ENCODE measurements around the gene HDAC7.

The HDAC7 gene

GRCh38 chr12:47787596-47788319, 31.9 kb downstream of the HDAC7 start:
- Histone ChIP-seq H3K4me1 (ENCODE audit: control insufficient read depth in 2 of 2, insufficient read depth in 2 of 2, low read length in 2 of 2) (peaks cover 0 to 2% of the 10 kb centered on the region in 2 donors), H3K36me3 (ENCODE audit: control insufficient read depth in 2 of 2, insufficient read depth in 2 of 2, low read length in 2 of 2) (peaks cover 54 to 78% of the 10 kb centered on the region in 2 donors), H3K9ac (ENCODE audit: low read depth in 1 of 2, low read length in 2 of 2) (no peak overlapping the region), H3K27me3 (ENCODE audit: control insufficient read depth in 2 of 2, insufficient read depth in 2 of 2, low read length in 2 of 2) (no peaks in the 10 kb centered on the region), H3K9me3 (ENCODE audit: control insufficient read depth in 2 of 2, low read length in 2 of 2) (no peaks in the 10 kb centered on the region), H3K27ac (ENCODE audit: low read depth in 2 of 2, low read length in 2 of 2) (no peak overlapping the region), H3K4me3 (ENCODE audit: low read length in 2 of 2) (no peak overlapping the region)

- H3K27ac ChIP-seq (ENCODE audit: low read depth in 2 of 2, low read length in 2 of 2), result no peak overlapping the region
- H3K36me3 ChIP-seq (ENCODE audit: control insufficient read depth in 2 of 2, insufficient read depth in 2 of 2, low read length in 2 of 2), result peaks cover 57 to 77% of the 10 kb centered on the region in 2 donors
- H3K4me3 ChIP-seq (ENCODE audit: low read length in 2 of 2), result no peak overlapping the region
- no peak overlapping the region for H3K9ac ChIP-seq (ENCODE audit: low read depth in 1 of 2, low read length in 2 of 2)
- no peaks in the 10 kb centered on the region for H3K27me3 ChIP-seq (ENCODE audit: control insufficient read depth in 2 of 2, insufficient read depth in 2 of 2, low read length in 2 of 2)
- peaks cover 0 to 2% of the 10 kb centered on the region in 2 donors for H3K4me1 ChIP-seq (ENCODE audit: control insufficient read depth in 2 of 2, insufficient read depth in 2 of 2, low read length in 2 of 2)
- H3K9me3 ChIP-seq (ENCODE audit: control insufficient read depth in 2 of 2, low read length in 2 of 2), result no peaks in the 10 kb centered on the region
Measured at GRCh38 chr12:47786662-47787280, 32.9 kb downstream of the HDAC7 start.

GRCh38 chr12:47785887-47786661, 33.6 kb downstream of the HDAC7 start:
- no peak overlapping the region for H3K9ac ChIP-seq (ENCODE audit: low read depth in 1 of 2, low read length in 2 of 2)
- peaks cover 52 to 73% of the 10 kb centered on the region in 2 donors for H3K36me3 ChIP-seq (ENCODE audit: control insufficient read depth in 2 of 2, insufficient read depth in 2 of 2, low read length in 2 of 2)
- H3K27ac ChIP-seq (ENCODE audit: low read depth in 2 of 2, low read length in 2 of 2), result no peak overlapping the region
- H3K4me3 ChIP-seq (ENCODE audit: low read length in 2 of 2), result no peak overlapping the region
- H3K4me1 ChIP-seq (ENCODE audit: control insufficient read depth in 2 of 2, insufficient read depth in 2 of 2, low read length in 2 of 2), result peaks cover 0 to 2% of the 10 kb centered on the region in 2 donors
- H3K9me3 ChIP-seq (ENCODE audit: control insufficient read depth in 2 of 2, low read length in 2 of 2), result no peaks in the 10 kb centered on the region
- H3K27me3 ChIP-seq (ENCODE audit: control insufficient read depth in 2 of 2, insufficient read depth in 2 of 2, low read length in 2 of 2), result no peaks in the 10 kb centered on the region

GRCh38 chr12:47785036-47785886, 34.4 kb downstream of the HDAC7 start:
- Histone ChIP-seq H3K27me3 (ENCODE audit: control insufficient read depth in 2 of 2, insufficient read depth in 2 of 2, low read length in 2 of 2) (no peaks in the 10 kb centered on the region), H3K9me3 (ENCODE audit: control insufficient read depth in 2 of 2, low read length in 2 of 2) (no peaks in the 10 kb centered on the region), H3K36me3 (ENCODE audit: control insufficient read depth in 2 of 2, insufficient read depth in 2 of 2, low read length in 2 of 2) (peaks cover 47 to 65% of the 10 kb centered on the region in 2 donors), H3K4me3 (ENCODE audit: low read length in 2 of 2) (no peak overlapping the region), H3K4me1 (ENCODE audit: control insufficient read depth in 2 of 2, insufficient read depth in 2 of 2, low read length in 2 of 2) (peaks cover 0 to 2% of the 10 kb centered on the region in 2 donors), H3K9ac (ENCODE audit: low read depth in 1 of 2, low read length in 2 of 2) (no peak overlapping the region), H3K27ac (ENCODE audit: low read depth in 2 of 2, low read length in 2 of 2) (no peak overlapping the region)

- Histone ChIP-seq H3K9me3 (ENCODE audit: control insufficient read depth in 2 of 2, low read length in 2 of 2) (no peaks in the 10 kb centered on the region), H3K4me1 (ENCODE audit: control insufficient read depth in 2 of 2, insufficient read depth in 2 of 2, low read length in 2 of 2) (peaks cover 0 to 2% of the 10 kb centered on the region in 2 donors), H3K4me3 (ENCODE audit: low read length in 2 of 2) (no peak overlapping the region), H3K27ac (ENCODE audit: low read depth in 2 of 2, low read length in 2 of 2) (no peak overlapping the region), H3K36me3 (ENCODE audit: control insufficient read depth in 2 of 2, insufficient read depth in 2 of 2, low read length in 2 of 2) (peaks cover 41 to 60% of the 10 kb centered on the region in 2 donors), H3K9ac (ENCODE audit: low read depth in 1 of 2, low read length in 2 of 2) (no peak overlapping the region), H3K27me3 (ENCODE audit: control insufficient read depth in 2 of 2, insufficient read depth in 2 of 2, low read length in 2 of 2) (no peaks in the 10 kb centered on the region)
Measured at GRCh38 chr12:47783821-47784819, 35.6 kb downstream of the HDAC7 start.

- Histone ChIP-seq H3K9ac (ENCODE audit: low read depth in 1 of 2, low read length in 2 of 2) (no peak overlapping the region), H3K4me1 (ENCODE audit: control insufficient read depth in 2 of 2, insufficient read depth in 2 of 2, low read length in 2 of 2) (peaks cover 1 to 2% of the 10 kb centered on the region in 2 donors), H3K27me3 (ENCODE audit: control insufficient read depth in 2 of 2, insufficient read depth in 2 of 2, low read length in 2 of 2) (no peaks in the 10 kb centered on the region), H3K4me3 (ENCODE audit: low read length in 2 of 2) (no peak overlapping the region), H3K9me3 (ENCODE audit: control insufficient read depth in 2 of 2, low read length in 2 of 2) (no peaks in the 10 kb centered on the region), H3K36me3 (ENCODE audit: control insufficient read depth in 2 of 2, insufficient read depth in 2 of 2, low read length in 2 of 2) (peaks cover 32 to 52% of the 10 kb centered on the region in 2 donors), H3K27ac (ENCODE audit: low read depth in 2 of 2, low read length in 2 of 2) (no peak overlapping the region)
Measured at GRCh38 chr12:47783024-47783755, 36.5 kb downstream of the HDAC7 start.

- no peak overlapping the region for H3K27ac ChIP-seq (ENCODE audit: low read depth in 2 of 2, low read length in 2 of 2)
- no peak overlapping the region for H3K4me3 ChIP-seq (ENCODE audit: low read length in 2 of 2)
- H3K27me3 ChIP-seq (ENCODE audit: control insufficient read depth in 2 of 2, insufficient read depth in 2 of 2, low read length in 2 of 2), result no peaks in the 10 kb centered on the region
- H3K9ac ChIP-seq (ENCODE audit: low read depth in 1 of 2, low read length in 2 of 2), result no peak overlapping the region
- peaks cover 25 to 44% of the 10 kb centered on the region in 2 donors for H3K36me3 ChIP-seq (ENCODE audit: control insufficient read depth in 2 of 2, insufficient read depth in 2 of 2, low read length in 2 of 2)
- peaks cover 5 to 7% of the 10 kb centered on the region in 2 donors for H3K4me1 ChIP-seq (ENCODE audit: control insufficient read depth in 2 of 2, insufficient read depth in 2 of 2, low read length in 2 of 2)
- H3K9me3 ChIP-seq (ENCODE audit: control insufficient read depth in 2 of 2, low read length in 2 of 2), result no peaks in the 10 kb centered on the region
Measured at GRCh38 chr12:47782372-47782770, 37.3 kb downstream of the HDAC7 start.

- Histone ChIP-seq H3K27ac (ENCODE audit: low read depth in 2 of 2, low read length in 2 of 2) (no peak overlapping the region), H3K9ac (ENCODE audit: low read depth in 1 of 2, low read length in 2 of 2) (no peak overlapping the region), H3K36me3 (ENCODE audit: control insufficient read depth in 2 of 2, insufficient read depth in 2 of 2, low read length in 2 of 2) (peaks cover 21 to 37% of the 10 kb centered on the region in 2 donors), H3K9me3 (ENCODE audit: control insufficient read depth in 2 of 2, low read length in 2 of 2) (no peaks in the 10 kb centered on the region), H3K4me1 (ENCODE audit: control insufficient read depth in 2 of 2, insufficient read depth in 2 of 2, low read length in 2 of 2) (peaks cover 7 to 8% of the 10 kb centered on the region in 2 donors), H3K4me3 (ENCODE audit: low read length in 2 of 2) (no peak overlapping the region), H3K27me3 (ENCODE audit: control insufficient read depth in 2 of 2, insufficient read depth in 2 of 2, low read length in 2 of 2) (no peaks in the 10 kb centered on the region)
Measured at GRCh38 chr12:47781479-47782371, 38.0 kb downstream of the HDAC7 start.
